Trophoblast cell (in vitro differentiated cells and primary cell): ENCODE measurements around the gene CHN2.

Experiments
- DNase-seq, 2 donors: peaks; one replicate each; pipeline ENCODE4 v3.0.0-alpha.2; 2016
- H2AFZ ChIP-seq: 2 replicates; pipeline ENCODE4 v1.6.1; 2013; ENCODE audit warnings: low read length, moderate library complexity, mild to moderate bottlenecking; ENCODE audit not compliant: insufficient read depth, poor library complexity
- H2AK5ac ChIP-seq: 2 replicates; pipeline ENCODE4 v1.6.1; 2013; ENCODE audit warnings: mild to moderate bottlenecking, low read length
- H2BK120ac ChIP-seq: 2 replicates; pipeline ENCODE4 v1.6.1; 2013; ENCODE audit warnings: low read length, mild to moderate bottlenecking, moderate library complexity; ENCODE audit not compliant: insufficient read depth, poor library complexity
- H2BK12ac ChIP-seq: 2 replicates; pipeline ENCODE4 v1.6.1; 2013; ENCODE audit warnings: mild to moderate bottlenecking, low read length, moderate library complexity
- H2BK5ac ChIP-seq: 2 replicates; pipeline ENCODE4 v1.6.1; 2013; ENCODE audit warnings: low read length, low read depth, moderate library complexity, mild to moderate bottlenecking; ENCODE audit not compliant: poor library complexity
- H3K14ac ChIP-seq: 2 replicates; pipeline ENCODE4 v1.6.1; 2013; ENCODE audit warnings: mild to moderate bottlenecking, low read length
- H3K18ac ChIP-seq: 2 replicates; pipeline ENCODE4 v1.6.1; 2013; ENCODE audit warnings: mild to moderate bottlenecking, low read length
- H3K23ac ChIP-seq: 2 replicates; pipeline ENCODE4 v1.6.1; 2013; ENCODE audit warnings: low read length
- H3K27ac ChIP-seq: 2 replicates; pipeline ENCODE4 v1.5.1; 2013; ENCODE audit warnings: low read depth, mild to moderate bottlenecking, inconsistent platforms, low read length, moderate library complexity
- H3K27me3 ChIP-seq: 2 replicates; pipeline ENCODE4 v1.6.1; 2013; ENCODE audit warnings: inconsistent platforms, mild to moderate bottlenecking, low read length, moderate library complexity; ENCODE audit not compliant: insufficient read depth
- H3K36me3 ChIP-seq, 2 experiments: 1 replicate in 1 of 2; 2 replicates in 1 of 2; pipeline ENCODE4 v1.6.1; 2013; ENCODE audit warnings: low read length in 2 of 2, mild to moderate bottlenecking in 2 of 2, moderate library complexity in 1 of 2; ENCODE audit not compliant: insufficient read depth in 2 of 2, control insufficient read depth in 1 of 2
- H3K4ac ChIP-seq: 2 replicates; pipeline ENCODE4 v1.6.1; 2013; ENCODE audit warnings: low read depth, mild to moderate bottlenecking, low read length, moderate library complexity
- H3K4me1 ChIP-seq, 2 experiments: 1 replicate in 1 of 2; 2 replicates in 1 of 2; pipeline ENCODE4 v1.6.1; 2013; ENCODE audit warnings: low read length in 2 of 2, mild to moderate bottlenecking in 2 of 2, moderate library complexity in 1 of 2; ENCODE audit not compliant: insufficient read depth in 2 of 2, control insufficient read depth in 1 of 2
- H3K4me2 ChIP-seq: 2 replicates; pipeline ENCODE4 v1.6.1; 2013; ENCODE audit warnings: inconsistent platforms, mild to moderate bottlenecking, low read length, moderate library complexity
- H3K4me3 ChIP-seq: 2 replicates; pipeline ENCODE4 v1.5.1; 2013; ENCODE audit warnings: mild to moderate bottlenecking, low read depth, low read length, inconsistent platforms
- H3K79me1 ChIP-seq: one replicate; pipeline ENCODE4 v1.6.1; 2013; ENCODE audit warnings: low read length
- H3K79me2 ChIP-seq: 2 replicates; pipeline ENCODE4 v1.6.1; 2013; ENCODE audit warnings: low read length, mild to moderate bottlenecking; ENCODE audit not compliant: control insufficient read depth, insufficient read depth, poor library complexity
- H3K9ac ChIP-seq: 2 replicates; pipeline ENCODE4 v1.6.1; 2013; ENCODE audit warnings: mild to moderate bottlenecking, low read length
- H3K9me3 ChIP-seq: 2 replicates; pipeline ENCODE4 v1.6.1; 2013; ENCODE audit warnings: low read depth, mild to moderate bottlenecking, control low read depth, inconsistent platforms, low read length; ENCODE audit not compliant: insufficient read depth
- H4K12ac ChIP-seq: 2 replicates; pipeline ENCODE4 v1.6.1; 2013; ENCODE audit warnings: low read depth, mild to moderate bottlenecking, low read length, moderate library complexity
- H4K8ac ChIP-seq: 2 replicates; pipeline ENCODE4 v1.6.1; 2013; ENCODE audit warnings: low read depth, mild to moderate bottlenecking, low read length, moderate library complexity
- H4K91ac ChIP-seq: one replicate; pipeline ENCODE4 v1.6.1; 2013; ENCODE audit warnings: low read depth, mild to moderate bottlenecking, low read length, moderate library complexity
- WGBS: extraction: QIAGEN DNeasy Blood & Tissue Kit; methylation state at CpG from one replicate; pipeline ENCODE4 v1.1.7; 2013; ENCODE audit warnings: missing lambda C conversion rate; ENCODE audit not compliant: insufficient read length, insufficient coverage; ENCODE audit errors: extremely low coverage; 5-methylcytosine and 5-hydroxymethylcytosine counted together

The CHN2 gene

DNA sequence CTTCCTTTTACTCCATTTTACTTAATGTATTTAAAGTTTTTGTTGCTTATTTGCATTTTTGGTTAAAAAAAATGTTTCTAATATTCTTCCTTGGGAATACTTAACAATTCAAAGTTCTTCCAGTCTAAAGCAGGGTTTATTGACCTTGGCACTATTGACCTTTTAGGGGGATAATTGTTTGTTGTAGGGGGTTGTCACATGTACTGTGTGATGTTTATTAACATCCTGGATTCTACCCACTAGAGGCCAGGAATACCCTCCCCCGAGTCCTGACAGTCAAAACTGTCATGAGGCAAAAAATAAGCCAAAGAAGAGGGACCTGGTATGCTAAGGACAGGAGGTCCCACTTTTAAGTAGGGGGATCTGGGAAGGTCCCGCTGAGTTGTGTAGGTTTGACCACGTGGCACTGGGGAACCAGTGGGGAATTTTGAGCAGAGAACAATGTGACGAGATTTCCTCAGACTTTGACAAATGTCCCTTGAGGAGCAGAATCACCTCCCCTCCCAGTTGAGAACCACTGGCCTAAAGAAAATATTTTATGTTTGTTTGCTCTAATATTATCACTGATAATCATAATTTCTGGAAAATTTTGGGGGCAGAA lies 190.7 kb downstream of the CHN2 start:
- H2BK12ac ChIP-seq, result no peak overlapping the region
- H3K18ac ChIP-seq, result no peak overlapping the region
- H3K4ac ChIP-seq, result no peak overlapping the region
- no peaks in the 10 kb centered on the region for H3K4me1 ChIP-seq
- peaks cover 1% of the 10 kb centered on the region for H3K9me3 ChIP-seq
- no peaks in the 10 kb centered on the region for H3K79me2 ChIP-seq
- H3K14ac ChIP-seq, result no peak overlapping the region
- no peak overlapping the region for H2AFZ ChIP-seq
- H3K4me3 ChIP-seq, result no peak overlapping the region
- H3K23ac ChIP-seq, result no peak overlapping the region
- no CpG with 5 or more reads among the region's 4 CpGs for WGBS
- H2BK120ac ChIP-seq, result no peak overlapping the region
- H3K27me3 ChIP-seq, result no peaks in the 10 kb centered on the region
- H2AK5ac ChIP-seq, result no peak overlapping the region
- H3K79me1 ChIP-seq, result no peaks in the 10 kb centered on the region
- no peak overlapping the region for H4K12ac ChIP-seq
- peaks cover 2% of the 10 kb centered on the region in 2 experiments for H3K36me3 ChIP-seq
- no peak overlapping the region for H4K91ac ChIP-seq
- H2BK5ac ChIP-seq, result no peak overlapping the region
- H3K27ac ChIP-seq, result no peak overlapping the region
- no peak for DNase-seq
- H3K4me2 ChIP-seq, result no peak overlapping the region
- no peak overlapping the region for H3K9ac ChIP-seq
- H4K8ac ChIP-seq, result no peak overlapping the region

DNA sequence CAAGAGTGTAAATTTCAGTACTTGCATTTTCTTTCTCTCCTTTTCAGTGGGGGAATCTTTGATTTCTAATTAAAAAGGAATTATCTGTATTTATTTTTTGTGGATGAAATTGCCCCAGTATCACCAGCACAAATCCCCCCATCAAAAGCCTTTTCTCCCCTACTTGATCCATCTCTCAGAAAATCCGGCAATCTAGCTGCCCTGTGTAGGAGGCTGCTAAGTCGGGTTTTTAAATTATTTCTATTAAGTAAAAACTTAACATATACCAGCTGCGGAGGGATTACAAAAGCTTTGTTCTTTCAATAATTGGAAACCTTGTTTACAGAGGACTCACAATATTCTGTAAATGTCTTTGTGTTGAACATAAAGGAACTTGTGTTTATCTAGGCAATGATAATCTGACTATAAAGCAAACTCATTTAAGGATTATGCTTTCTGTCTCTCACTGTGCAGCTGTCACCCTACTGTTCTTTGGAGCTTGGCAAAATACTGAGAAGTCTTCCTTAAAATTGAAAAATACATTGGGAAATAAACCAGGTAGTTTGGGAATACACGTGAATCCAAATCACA lies 191.7 kb downstream of the CHN2 start:
- H2BK12ac ChIP-seq, result no peak overlapping the region
- no peaks in the 10 kb centered on the region for H3K4me1 ChIP-seq
- H4K91ac ChIP-seq, result no peak overlapping the region
- no peak overlapping the region for H4K8ac ChIP-seq
- H4K12ac ChIP-seq, result no peak overlapping the region
- no peaks in the 10 kb centered on the region for H3K79me2 ChIP-seq
- no peak overlapping the region for H3K27ac ChIP-seq
- H3K9me3 ChIP-seq, result peaks cover 1% of the 10 kb centered on the region
- H3K9ac ChIP-seq, result no peak overlapping the region
- no peak overlapping the region for H3K4me3 ChIP-seq
- DNase-seq, result no peak
- H3K18ac ChIP-seq, result no peak overlapping the region
- H3K14ac ChIP-seq, result no peak overlapping the region
- no peak overlapping the region for H2AFZ ChIP-seq
- no peak overlapping the region for H2BK120ac ChIP-seq
- peaks cover 0 to 2% of the 10 kb centered on the region in 2 experiments for H3K36me3 ChIP-seq
- H3K79me1 ChIP-seq, result no peaks in the 10 kb centered on the region
- H3K4ac ChIP-seq, result no peak overlapping the region
- no peaks in the 10 kb centered on the region for H3K27me3 ChIP-seq
- no peak overlapping the region for H2AK5ac ChIP-seq
- H3K4me2 ChIP-seq, result no peak overlapping the region
- no peak overlapping the region for H2BK5ac ChIP-seq
- no peak overlapping the region for H3K23ac ChIP-seq
- WGBS, result no CpG with 5 or more reads among the region's 4 CpGs

DNA sequence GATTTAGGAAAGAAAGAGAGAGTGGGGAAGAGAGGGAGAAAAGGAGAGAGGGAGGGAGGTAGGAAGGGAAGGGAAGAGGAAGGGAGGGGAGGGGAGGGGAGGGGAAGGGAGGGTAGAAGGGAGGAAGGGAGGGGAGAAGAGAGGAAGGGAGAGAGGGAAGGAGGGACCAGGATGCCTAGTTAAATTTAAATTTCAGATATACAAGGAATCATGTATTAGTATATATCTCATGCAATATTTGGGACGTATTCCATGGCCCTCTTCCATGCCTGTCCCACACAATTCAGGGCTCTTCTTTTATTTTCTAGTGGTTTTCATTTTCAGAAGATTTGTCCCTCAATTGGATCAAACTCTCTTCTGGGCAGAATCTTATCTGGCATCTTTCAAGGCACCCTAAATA lies 196.7 kb downstream of the CHN2 start:
- WGBS, result no CpG with 5 or more reads among the region's 1 CpG

DNA sequence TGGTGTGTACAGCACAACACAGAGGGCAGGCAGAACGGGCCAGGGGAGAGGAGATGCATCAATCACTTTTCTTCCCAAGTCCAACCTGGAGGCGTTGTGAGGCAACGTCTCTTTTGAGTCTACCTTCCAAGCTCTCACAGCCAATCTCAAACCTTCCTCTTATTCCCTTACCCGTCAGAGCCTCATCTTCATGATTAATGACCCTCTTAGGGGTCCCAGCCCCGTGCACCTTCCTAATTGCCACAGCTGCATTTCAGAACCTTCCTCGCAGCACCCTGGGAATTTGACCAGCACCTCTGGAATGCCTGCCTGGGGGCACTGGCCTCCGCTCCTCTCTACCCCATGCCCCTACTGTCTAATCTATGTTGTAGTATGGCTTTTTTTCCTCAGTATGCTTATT lies 199.7 kb downstream of the CHN2 start:
- H3K23ac ChIP-seq, result no peak overlapping the region
- peaks cover 1% of the 10 kb centered on the region for H3K9me3 ChIP-seq
- no peak overlapping the region for H3K14ac ChIP-seq
- H3K4me3 ChIP-seq, result no peak overlapping the region
- H3K27me3 ChIP-seq, result no peaks in the 10 kb centered on the region
- peaks cover 2% of the 10 kb centered on the region for H3K79me2 ChIP-seq
- H2AK5ac ChIP-seq, result no peak overlapping the region
- H3K4me1 ChIP-seq, result peaks cover 2 to 5% of the 10 kb centered on the region in 2 experiments
- no peak overlapping the region for H2BK120ac ChIP-seq
- no peaks in the 10 kb centered on the region for H3K79me1 ChIP-seq
- H4K12ac ChIP-seq, result no peak overlapping the region
- WGBS, result no CpG with 5 or more reads among the region's 7 CpGs
- no peak overlapping the region for H2BK12ac ChIP-seq
- H3K4ac ChIP-seq, result no peak overlapping the region
- DNase-seq, result no peak
- no peak overlapping the region for H2AFZ ChIP-seq
- H3K36me3 ChIP-seq, result peaks cover 16 to 19% of the 10 kb centered on the region in 2 experiments
- no peak overlapping the region for H2BK5ac ChIP-seq
- no peak overlapping the region for H3K4me2 ChIP-seq
- no peak overlapping the region for H3K18ac ChIP-seq
- no peak overlapping the region for H4K91ac ChIP-seq
- H3K9ac ChIP-seq, result no peak overlapping the region
- H4K8ac ChIP-seq, result no peak overlapping the region
- H3K27ac ChIP-seq, result no peak overlapping the region

More for the DNA sequence above, 196.7 kb downstream of the CHN2 start:
- Histone ChIP-seq H2BK12ac (no peak overlapping the region), H3K79me1 (no peaks in the 10 kb centered on the region), H2AFZ (no peak overlapping the region), H3K36me3 (no peaks in the 10 kb centered on the region), H3K4me3 (no peak overlapping the region), H3K9me3 (peaks cover 1% of the 10 kb centered on the region), H4K8ac (no peak overlapping the region), H3K18ac (no peak overlapping the region), H3K4ac (no peak overlapping the region), H2AK5ac (no peak overlapping the region), H4K12ac (no peak overlapping the region), H2BK120ac (no peak overlapping the region), H3K79me2 (no peaks in the 10 kb centered on the region), H3K27ac (no peak overlapping the region), H3K4me1 (peaks cover 2 to 5% of the 10 kb centered on the region in 2 experiments), H3K27me3 (no peaks in the 10 kb centered on the region), H4K91ac (no peak overlapping the region), H3K9ac (no peak overlapping the region), H2BK5ac (no peak overlapping the region), H3K23ac (no peak overlapping the region), H3K4me2 (no peak overlapping the region), H3K14ac (no peak overlapping the region)
- no peak for DNase-seq
